Rectal smooth muscle tissue (tissue), 1 donor: ENCODE measurements around the gene ZFP36.

Experiments
- H3K27ac ChIP-seq: one replicate; pipeline ENCODE4 v1.7.0; 2013; ENCODE audit warnings: low read depth, low read length, inconsistent platforms
- H3K27me3 ChIP-seq: one replicate; pipeline ENCODE4 v1.7.0; 2013; ENCODE audit warnings: low read length; ENCODE audit not compliant: control insufficient read depth, insufficient read depth
- H3K36me3 ChIP-seq: one replicate; pipeline ENCODE4 v1.7.0; 2013; ENCODE audit warnings: low read length; ENCODE audit not compliant: control insufficient read depth, insufficient read depth
- H3K4me1 ChIP-seq: one replicate; pipeline ENCODE4 v1.7.0; 2013; ENCODE audit warnings: low read length; ENCODE audit not compliant: control insufficient read depth, insufficient read depth
- H3K4me3 ChIP-seq: one replicate; pipeline ENCODE4 v1.7.0; 2013; ENCODE audit warnings: low read length
- H3K9ac ChIP-seq: one replicate; pipeline ENCODE4 v1.7.0; 2013; ENCODE audit warnings: low read length

The ZFP36 gene

DNA sequence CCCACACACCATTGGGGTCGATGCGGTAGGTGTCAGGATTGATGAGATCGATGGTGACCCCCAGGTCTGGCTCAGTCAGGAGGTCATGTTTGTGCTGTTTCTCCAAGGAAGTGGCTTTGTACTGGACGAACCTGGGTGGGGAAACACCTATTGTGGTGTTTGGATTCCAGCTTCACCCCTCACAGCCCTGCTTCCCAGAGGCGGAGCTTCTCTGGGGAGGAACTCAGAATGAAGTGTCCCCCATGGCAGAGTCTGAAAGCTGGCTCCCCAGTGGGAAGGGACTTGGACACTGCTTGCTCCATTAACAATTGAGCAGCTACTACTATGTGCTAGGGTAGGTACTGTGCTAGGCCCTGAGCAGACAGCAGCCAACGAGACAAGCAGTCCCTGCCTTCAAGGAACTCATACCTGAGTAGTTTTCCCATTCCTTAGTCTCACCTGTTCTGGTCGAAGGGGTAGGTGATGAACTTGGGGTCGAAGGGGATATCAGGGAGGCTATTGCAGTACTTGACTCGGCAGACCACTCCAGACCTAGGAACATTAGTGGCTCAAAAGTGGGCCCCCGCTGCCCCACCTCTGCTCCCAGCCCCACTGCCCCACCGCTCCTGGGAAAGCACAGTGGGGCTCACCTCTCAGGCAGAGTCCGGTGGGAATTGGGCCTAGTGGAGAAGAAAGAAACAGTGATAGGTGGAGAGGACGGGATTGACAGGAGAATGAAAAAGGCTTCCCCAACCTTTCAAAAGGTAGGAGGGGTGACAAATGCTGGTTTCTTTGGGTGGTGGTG, 16.8 kb upstream of the ZFP36 start:
- H3K36me3 ChIP-seq: peaks cover 41% of the 10 kb centered on the region
- peak overlapping the region; percentile 99 for H3K27ac ChIP-seq
- peak overlapping the region; percentile 89 for H3K4me3 ChIP-seq
- H3K4me1 ChIP-seq: peaks cover 13% of the 10 kb centered on the region
- H3K27me3 ChIP-seq: no peaks in the 10 kb centered on the region
- H3K9ac ChIP-seq: no peak overlapping the region

DNA sequence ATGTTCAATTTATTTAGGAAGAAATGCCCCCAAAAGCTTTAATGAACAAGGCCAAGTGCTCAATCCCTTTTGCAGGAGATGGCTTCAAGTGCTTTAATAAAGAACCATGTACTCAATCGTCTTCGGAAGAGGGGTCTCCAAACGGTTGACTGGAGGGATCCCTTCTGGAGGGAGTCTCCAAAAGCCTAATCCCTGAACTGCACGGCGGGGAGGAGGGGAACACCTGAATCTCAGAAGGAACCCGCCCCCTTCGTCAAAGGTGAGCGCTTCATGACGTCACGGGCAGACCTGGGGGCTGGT, 16.2 kb upstream of the ZFP36 start:
- Histone ChIP-seq H3K4me1 (peaks cover 13% of the 10 kb centered on the region), H3K9ac (peak overlapping the region; percentile 81), H3K27me3 (no peaks in the 10 kb centered on the region), H3K4me3 (peak overlapping the region; percentile 89), H3K27ac (peak overlapping the region; percentile 99), H3K36me3 (peaks cover 44% of the 10 kb centered on the region)

GRCh38 chr19:39390751-39391437, 15.8 kb upstream of the ZFP36 start, which contains the start of the genes MED29 and PAF1:
Gene MED29, plus strand, starts transcription at chr19:39391378. Its CDS starts 45 bp downstream, at chr19:39391423.
Gene PAF1, minus strand, starts transcription at chr19:39391106. Its CDS starts 242 bp downstream, at chr19:39390864.
- Histone ChIP-seq H3K4me3 (peak within 1 kb of the TSS; percentile 99), H3K9ac (peak within 1 kb of the TSS; percentile 94), H3K27ac (peak within 1 kb of the TSS; percentile 99), H3K36me3 (peaks cover 41% of the 10 kb centered on the region), H3K27me3 (no peaks in the 10 kb centered on the region), H3K4me1 (peaks cover 13% of the 10 kb centered on the region)

DNA sequence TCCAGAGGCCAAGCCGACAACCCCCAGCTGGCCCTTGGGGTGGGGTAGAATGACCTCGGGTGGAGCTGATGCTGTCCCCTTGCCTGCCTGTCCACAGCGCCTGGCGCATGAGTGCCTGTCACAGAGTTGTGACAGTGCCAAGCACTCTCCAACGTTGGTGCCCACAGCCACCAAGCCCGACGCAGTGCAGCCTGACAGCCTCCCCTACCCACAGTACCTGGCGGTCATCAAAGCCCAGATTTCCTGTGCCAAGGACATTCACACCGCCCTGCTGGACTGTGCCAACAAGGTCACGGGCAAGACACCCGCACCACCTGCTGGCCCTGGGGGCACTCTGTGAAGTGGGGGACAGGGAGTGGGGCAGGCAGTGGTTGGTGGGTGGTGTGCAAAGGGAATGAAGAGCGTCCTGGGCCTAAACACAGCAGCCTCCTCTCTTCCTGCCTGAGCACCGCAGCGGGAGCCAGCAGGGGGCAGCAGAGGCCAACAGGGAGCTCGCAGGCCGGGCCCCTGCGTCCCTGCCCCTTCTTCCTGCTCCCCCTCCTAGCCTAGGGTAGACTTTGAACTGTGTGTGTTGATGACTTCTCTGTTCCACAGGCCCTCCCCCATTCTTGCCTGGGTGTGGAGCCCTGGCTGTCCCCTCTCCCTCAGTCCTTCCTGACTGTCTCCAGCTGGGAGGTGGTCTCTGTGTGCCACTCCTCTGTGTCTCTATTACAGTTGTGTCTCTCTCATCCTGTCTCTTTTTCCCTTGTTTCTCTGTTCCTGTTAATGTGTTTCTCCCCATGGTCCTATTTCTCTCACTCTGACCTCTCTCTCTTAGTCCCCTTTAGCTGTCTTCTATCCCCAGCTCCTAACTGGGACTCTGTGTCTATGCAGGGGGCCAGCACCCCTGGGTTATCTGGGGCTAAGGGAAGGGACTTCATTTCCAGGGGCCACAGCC, 9.0 kb upstream of the ZFP36 start:
- peaks cover 13% of the 10 kb centered on the region for H3K4me1 ChIP-seq
- H3K9ac ChIP-seq: peak overlapping the region; percentile 27
- H3K4me3 ChIP-seq: peak overlapping the region; percentile 4
- peaks cover 10% of the 10 kb centered on the region for H3K36me3 ChIP-seq
- no peaks in the 10 kb centered on the region for H3K27me3 ChIP-seq
- H3K27ac ChIP-seq: peak overlapping the region; percentile 83

GRCh38 chr19:39398297-39398864, 8.3 kb upstream of the ZFP36 start:
- Histone ChIP-seq H3K36me3 (peaks cover 9% of the 10 kb centered on the region), H3K27me3 (no peaks in the 10 kb centered on the region), H3K4me1 (peaks cover 13% of the 10 kb centered on the region), H3K9ac (no peak overlapping the region), H3K27ac (peak overlapping the region; percentile 83), H3K4me3 (peak overlapping the region; percentile 4)

- Histone ChIP-seq H3K36me3 (peaks cover 3% of the 10 kb centered on the region), H3K27ac (no peak overlapping the region), H3K4me1 (peaks cover 15% of the 10 kb centered on the region), H3K4me3 (no peak overlapping the region), H3K9ac (no peak overlapping the region), H3K27me3 (no peaks in the 10 kb centered on the region)
Measured at GRCh38 chr19:39399668-39400050, 7.0 kb upstream of the ZFP36 start.

DNA sequence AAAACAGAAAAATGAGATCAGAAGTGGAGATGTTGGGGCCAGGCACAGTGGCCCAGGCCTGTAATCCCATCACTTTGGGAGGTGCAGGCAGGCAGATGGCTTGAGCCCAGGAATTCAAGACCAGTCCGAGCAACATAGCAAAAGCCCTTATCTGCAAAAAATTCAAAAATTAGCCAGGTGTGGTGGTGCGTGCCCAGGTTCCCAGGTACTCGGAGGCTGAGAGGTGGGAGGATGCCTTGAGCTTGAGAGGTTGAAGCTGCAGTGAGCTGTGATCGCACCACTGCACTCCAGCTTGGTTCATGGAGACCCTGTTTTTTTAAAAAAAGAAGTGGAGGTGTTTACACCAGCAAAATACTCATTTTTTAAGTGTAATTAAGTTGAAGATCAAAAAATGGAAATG, 6.6 kb upstream of the ZFP36 start:
- no peak overlapping the region for H3K27ac ChIP-seq
- H3K4me3 ChIP-seq: no peak overlapping the region
- peaks cover under 1% of the 10 kb centered on the region for H3K36me3 ChIP-seq
- no peak overlapping the region for H3K9ac ChIP-seq
- H3K4me1 ChIP-seq: peaks cover 15% of the 10 kb centered on the region
- H3K27me3 ChIP-seq: no peaks in the 10 kb centered on the region

DNA sequence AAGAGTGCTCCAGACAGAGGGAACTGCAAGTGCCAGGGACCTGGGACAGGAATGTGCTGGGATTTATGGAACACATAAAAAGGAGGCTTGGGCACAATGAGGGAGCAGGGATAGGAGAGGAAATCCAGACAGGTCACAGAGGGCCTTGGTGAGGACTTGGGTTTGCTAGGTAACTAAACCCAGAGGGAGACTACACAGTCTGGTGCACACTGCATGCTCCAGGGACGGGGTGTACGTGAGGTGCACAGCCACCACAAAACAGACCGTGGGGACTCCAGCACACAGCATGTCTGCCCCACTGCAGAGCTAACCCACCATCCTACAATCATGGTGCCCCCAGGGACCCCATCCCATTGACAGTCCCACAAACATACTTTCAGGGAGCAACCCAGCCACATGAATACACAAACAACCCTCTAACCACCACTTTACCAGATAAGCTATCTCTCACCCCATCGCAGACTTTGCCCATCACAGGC, 5.5 kb upstream of the ZFP36 start:
- Histone ChIP-seq H3K36me3 (no peaks in the 10 kb centered on the region), H3K27me3 (no peaks in the 10 kb centered on the region), H3K4me1 (peaks cover 19% of the 10 kb centered on the region), H3K27ac (peak overlapping the region; percentile 100), H3K4me3 (no peak overlapping the region), H3K9ac (no peak overlapping the region)

GRCh38 chr19:39401549-39402345, 4.9 kb upstream of the ZFP36 start:
- Histone ChIP-seq H3K36me3 (peaks cover under 1% of the 10 kb centered on the region), H3K4me1 (peaks cover 19% of the 10 kb centered on the region), H3K9ac (peak overlapping the region; percentile 32), H3K27ac (peak overlapping the region; percentile 100), H3K27me3 (no peaks in the 10 kb centered on the region), H3K4me3 (peak overlapping the region; percentile 48)

GRCh38 chr19:39402346-39403300, 4.0 kb upstream of the ZFP36 start:
- Histone ChIP-seq H3K4me1 (peaks cover 19% of the 10 kb centered on the region), H3K27ac (peak overlapping the region; percentile 100), H3K4me3 (peak overlapping the region; percentile 74), H3K9ac (peak overlapping the region; percentile 91), H3K36me3 (peaks cover 7% of the 10 kb centered on the region), H3K27me3 (no peaks in the 10 kb centered on the region)
